Mesenteric fat pad (tissue), 1 donor: ENCODE measurements around the gene SUN1. TPM values are rescaled to one million over a fixed set of nuclear protein-coding genes. Genes with fewer than 3 reads are reported as not detected.
"Not testable (repeated sequence)": the region's sequence is repeated elsewhere in the genome, so short reads cannot be mapped to it uniquely, and the experiment has no call there.

Experiments used
- DNase-seq: peaks from one replicate; pipeline ENCODE4 v3.0.0-alpha.2; 2020; ENCODE audit warnings: low spot score
- total RNA-seq: library from RNA; stranded (reverse); fragmentation: NEBNext Ultra II Directional; extraction: Animal tissue kit (Norgen Biotek cat#: 25700); gene quantifications from one replicate; pipeline ENCODE4 v1.2.1, GENCODE V29; 2021
- donor health status: DM: yes; HTN: yes; CAD: no.

SUN1 gene
- total RNA-seq, 1 donor from 2014 or later = 144 TPM

GRCh38 chr7:832968-833424 is 720 bp downstream of the SUN1 start:
- DNase-seq = no peak

DNA sequence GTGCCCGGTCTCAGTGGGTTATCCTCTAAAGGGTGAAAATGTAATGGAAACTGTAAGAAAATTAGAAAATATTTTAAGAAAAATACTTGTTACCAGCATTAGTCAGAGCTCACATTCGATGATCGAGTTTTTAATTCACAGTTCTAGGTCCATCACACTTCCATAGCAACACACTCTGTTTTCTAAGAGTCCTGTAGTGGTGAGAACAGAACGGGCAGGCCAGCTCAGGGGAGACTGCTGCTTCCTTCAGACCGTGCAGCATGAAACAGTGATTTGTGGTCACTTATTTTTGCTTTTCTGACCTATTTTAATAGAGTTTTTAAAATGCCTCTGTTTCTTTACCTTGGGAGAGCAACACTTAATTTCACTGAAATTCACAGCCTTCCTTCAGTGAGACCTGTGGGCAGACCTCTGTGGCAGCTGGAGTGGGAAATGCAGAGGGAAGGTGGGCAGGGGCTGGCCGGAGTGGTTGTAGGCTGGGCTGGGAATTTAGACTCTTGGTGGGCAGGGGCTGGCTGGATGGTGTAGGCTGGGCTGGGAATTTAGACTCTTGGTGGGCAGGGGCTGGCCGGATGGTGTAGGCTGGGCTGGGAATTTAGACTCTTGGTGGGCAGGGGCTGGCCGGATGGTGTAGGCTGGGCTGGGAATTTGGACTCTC is 1.5 kb downstream of the SUN1 start:
- DNase-seq = no peak

GRCh38 chr7:834277-834676 is 2.0 kb downstream of the SUN1 start:
- no peak for DNase-seq

DNA sequence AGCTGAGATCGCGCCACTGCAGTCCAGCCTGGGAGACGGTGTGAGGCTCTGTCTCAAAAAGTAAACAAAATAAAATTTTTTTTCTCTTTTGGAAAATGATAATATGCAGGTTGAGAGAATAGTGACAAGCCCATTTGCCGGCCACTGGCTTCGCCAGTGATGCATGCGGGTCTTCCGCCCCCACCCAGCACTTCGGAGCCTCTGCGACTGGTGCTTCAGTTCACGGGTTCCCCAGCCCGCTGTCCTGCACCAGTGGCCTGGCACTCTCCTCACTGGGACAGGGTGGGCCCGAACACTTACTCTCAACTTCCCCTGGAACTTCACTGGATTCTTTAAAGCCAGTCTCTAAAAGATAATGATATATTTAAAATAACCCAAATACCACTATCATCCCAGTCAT is 2.7 kb downstream of the SUN1 start:
- no peak for DNase-seq

DNA sequence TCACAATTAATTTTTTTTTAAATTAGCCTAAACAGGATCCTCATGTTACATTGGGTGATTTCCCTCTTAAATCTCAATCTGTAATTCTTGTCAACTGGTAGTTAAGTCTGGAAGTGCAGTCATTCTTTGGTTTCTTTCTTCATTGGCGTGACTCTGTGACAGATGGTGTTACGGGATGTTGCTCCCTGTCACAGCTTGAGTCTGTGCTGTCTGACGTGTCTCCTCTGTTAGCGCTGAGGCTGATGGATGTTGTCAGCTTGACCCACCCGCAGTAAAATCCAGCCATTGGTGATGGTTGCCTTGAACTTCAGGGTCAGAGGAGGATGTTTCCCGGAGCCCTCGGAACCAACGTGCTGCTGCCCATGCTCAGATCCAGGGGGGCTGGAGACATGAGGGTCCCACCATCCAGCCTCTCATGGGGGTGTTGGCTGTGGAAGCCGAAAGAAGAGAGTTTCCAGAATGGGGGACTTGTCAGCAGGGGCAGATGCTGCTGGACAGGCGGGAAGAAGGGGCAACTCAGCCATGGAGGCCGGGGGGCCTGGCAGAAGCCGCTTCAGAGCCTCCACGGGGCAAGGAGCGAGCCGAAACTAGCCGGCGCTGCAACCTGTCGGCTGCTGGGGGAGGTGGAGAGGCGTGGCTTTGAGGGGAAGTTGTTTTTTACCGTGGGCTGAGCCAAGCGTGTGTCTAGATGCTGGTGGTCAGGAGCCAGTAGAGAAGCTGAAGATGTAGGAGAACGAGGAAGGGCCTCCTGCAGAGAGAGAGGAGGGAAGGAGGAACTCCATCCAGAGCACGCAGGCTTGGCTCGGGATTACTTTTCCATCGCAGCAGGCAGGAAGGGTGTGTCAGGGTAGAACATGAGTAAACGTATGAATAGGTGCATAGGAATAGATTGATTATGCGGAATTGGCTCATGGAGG is 3.5 kb downstream of the SUN1 start:
- no peak for DNase-seq

- DNase-seq = no peak
Observed at GRCh38 chr7:836429-836828, 4.2 kb downstream of the SUN1 start.

DNA sequence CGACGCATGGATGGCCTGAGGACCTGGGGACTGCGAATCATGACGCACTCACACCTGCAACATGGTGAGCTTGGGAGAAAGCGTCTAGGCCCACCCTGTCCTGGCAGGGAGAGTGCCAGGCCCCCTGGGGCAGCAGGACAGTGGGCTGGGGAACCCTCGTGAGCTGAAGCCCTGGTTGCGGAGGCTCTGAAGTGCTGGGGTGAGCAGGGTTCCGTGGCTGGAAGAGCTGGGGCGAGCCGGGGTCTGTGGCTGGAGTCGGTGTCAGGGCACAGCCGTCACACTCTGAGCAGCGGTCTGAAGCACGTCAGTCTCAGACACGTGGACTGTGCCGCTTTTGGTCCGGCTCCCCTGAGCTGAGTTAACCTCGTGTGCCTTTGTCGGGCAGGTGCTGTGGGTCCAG is 4.7 kb downstream of the SUN1 start:
- DNase-seq = no peak

DNA sequence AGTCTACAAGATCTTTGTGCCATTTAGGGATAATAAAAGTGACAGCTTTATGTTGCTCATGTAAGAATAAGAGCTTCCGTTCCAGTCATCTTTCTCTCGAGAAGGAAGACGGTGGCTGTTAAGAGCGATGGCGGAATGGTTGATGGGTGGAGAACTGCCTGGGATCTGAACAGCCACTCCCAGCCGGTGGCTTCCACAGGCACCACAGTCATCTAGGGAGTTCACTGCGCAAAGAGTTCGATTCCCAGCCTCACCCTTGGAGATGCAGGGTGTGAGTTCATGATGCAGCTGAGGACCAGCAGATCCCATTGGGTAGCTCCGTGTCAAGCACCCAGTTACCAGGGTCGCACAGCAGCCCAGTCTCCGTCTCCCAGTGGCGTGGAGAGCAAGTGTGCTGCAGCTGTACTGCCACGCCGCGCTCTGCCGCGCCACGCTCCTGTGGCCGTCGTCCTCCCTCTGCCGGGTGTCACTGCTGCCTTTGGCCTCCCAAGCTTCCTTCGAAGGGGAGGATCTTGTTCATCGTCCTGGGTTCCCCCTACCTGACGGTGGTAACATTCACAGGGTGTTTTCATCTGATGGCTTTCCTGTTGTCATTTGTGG is 7.8 kb downstream of the SUN1 start:
- no peak for DNase-seq

DNA sequence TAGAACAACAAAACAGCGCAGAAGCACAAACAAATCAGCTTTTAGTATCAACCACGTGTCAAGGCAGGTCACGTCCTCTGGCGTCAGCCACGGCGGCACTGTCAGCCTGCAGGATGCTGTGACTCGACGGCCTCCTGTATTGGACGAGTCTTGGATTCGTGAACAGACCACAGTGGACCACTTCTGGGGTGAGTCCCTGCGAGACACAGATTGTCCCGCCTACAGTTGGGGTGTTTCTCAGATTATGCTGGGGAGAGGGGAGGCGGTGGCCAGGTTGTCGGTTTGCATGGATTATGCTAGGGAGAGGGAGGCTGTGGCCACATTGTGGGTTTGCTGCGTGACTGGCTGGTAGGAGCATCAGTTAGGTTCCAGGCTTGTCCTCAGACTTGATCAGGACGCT is 9.7 kb downstream of the SUN1 start:
- no peak for DNase-seq

DNA sequence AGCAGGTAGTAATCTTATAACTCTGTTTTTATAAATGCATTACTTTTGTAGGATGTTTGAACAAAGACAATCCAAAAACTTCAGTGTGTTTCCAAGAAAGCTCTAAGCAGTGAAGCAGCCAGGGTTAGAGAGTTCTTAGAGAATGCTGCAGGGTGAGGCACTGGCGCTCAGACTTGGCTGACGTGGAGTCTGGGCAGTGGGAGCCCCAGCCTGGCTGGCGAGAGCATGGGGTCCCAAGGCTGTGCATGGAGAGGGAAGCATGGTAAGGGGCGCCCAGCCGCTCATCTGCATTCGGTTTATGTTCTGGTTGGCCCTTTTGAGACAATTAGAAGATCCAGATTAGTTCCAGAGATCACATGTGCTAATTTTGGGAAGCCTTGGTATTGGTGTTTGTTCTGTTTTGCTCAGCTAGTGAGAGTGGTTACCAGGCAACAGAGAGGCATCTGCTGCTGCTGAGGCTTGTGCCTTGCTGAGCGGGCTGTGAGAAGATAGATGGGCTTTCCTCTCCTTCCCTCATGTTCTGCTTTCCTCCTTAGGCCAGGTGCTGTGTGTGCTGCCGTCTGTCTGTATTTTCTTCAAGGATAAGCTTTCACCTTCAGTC is 10.3 kb downstream of the SUN1 start:
- no peak for DNase-seq

DNA sequence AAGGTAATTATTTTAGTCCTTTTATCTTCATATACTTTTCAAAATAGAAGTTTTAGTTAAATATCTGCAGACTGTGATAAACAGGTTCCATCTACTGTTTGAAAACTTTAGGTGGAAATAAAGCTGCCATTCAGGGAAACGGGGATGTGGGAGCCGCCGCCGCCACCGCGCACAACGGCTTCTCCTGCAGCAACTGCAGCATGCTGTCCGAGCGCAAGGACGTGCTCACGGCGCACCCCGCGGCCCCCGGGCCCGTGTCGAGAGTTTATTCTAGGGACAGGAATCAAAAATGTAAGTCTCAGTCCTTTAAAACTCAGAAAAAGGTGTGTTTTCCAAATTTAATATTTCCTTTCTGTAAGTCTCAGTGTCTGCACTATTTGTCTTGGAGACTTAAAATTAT is 11.0 kb downstream of the SUN1 start:
- no peak for DNase-seq

DNA sequence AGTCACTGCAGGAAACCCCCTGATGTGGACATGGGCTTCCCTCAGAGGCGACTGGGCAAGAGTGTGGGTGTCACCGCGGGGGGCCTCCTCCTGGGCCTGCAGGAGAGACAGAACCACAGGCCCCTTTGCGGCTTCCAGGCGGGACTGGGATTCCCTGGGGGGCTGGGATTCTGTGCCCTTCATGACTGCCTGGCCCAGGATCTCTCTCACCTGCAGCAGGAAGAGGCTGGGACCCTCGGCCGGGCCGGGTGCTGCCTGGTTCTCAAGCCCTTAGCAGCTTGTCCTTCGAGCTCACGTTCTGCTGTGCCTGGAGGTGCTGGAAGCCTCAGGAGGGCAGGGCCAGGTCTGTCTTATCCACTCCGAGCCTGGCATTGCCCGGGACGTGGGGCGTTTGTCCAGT is 11.8 kb downstream of the SUN1 start:
- no peak for DNase-seq

GRCh38 chr7:844514-844913 is 12.2 kb downstream of the SUN1 start:
- DNase-seq = no peak

DNA sequence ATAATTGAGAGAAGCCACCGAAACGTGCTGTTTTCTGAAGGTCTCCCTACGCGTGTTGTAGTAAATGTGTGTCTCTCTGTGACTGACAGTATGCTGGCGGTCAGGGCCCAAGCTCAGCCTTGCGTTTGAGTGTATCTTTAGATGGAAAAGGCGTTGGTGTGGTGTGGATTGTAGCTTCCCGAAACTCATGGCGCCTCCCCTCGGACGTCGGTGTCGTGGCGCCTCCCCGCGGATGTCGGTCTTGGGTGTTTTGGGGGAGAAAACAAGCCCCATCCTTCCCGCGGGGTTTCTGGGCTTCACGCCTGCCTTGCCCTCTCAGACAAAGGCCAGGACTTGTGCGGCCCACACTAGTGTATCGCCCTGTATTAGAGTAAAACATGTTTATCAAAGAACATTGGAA is 12.8 kb downstream of the SUN1 start:
- DNase-seq = no peak

GRCh38 chr7:845731-846130 is 13.5 kb downstream of the SUN1 start:
- no peak for DNase-seq

DNA sequence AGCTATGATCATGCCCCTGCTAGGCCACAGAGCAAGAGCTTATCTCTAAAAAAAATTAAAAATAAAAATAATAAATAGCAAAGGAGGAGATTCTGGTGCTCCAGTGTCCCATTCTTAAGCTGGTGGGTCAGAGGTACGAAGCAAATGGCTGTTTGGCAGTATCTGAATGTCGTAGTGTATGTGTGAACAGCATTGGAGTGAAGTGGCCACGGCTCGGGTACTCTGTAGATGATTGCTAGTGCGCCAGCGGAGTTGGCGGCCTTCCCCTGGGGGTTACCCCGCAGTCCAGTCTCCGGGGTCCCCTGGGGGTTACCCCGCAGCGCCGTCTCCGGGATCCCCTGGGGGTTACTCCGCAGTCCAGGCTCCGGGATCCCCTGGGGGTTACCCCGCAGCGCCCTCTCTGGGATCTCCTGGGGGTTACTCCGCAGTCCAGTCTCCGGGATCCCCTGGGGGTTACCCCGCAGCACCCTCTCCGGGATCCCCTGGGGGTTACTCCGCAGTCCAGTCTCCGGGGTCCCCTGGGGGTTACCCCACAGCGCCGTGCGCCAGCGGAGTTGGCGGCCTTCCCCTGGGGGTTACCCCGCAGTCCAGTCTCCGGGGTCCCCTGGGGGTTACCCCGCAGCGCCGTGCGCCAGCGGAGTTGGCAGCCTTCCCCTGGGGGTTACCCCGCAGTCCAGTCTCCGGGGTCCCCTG is 14.8 kb downstream of the SUN1 start:
- DNase-seq = not testable (repeated sequence)

- not testable (repeated sequence) for DNase-seq
Observed at GRCh38 chr7:847728-848127, 15.5 kb downstream of the SUN1 start.

- DNase-seq = no peak
Observed at GRCh38 chr7:849145-849544, 16.9 kb downstream of the SUN1 start.

DNA sequence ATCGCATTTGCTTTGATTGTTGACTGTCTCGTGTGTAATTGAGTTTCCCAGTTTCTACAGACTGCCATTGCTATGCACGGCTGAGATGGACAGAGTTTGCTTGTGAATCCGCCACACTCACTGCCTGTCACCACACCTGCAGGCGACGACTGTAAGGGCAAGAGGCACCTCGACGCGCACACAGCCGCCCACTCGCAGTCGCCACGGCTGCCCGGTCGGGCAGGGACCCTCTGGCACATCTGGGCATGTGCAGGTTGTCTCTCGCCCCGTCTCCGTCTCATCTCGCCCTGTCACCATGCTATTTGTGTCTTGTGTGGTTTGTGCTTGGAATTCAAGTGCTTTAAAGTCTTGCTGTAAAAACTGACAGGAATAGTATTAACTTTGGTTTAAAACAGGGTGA is 17.5 kb downstream of the SUN1 start:
- DNase-seq = no peak

DNA sequence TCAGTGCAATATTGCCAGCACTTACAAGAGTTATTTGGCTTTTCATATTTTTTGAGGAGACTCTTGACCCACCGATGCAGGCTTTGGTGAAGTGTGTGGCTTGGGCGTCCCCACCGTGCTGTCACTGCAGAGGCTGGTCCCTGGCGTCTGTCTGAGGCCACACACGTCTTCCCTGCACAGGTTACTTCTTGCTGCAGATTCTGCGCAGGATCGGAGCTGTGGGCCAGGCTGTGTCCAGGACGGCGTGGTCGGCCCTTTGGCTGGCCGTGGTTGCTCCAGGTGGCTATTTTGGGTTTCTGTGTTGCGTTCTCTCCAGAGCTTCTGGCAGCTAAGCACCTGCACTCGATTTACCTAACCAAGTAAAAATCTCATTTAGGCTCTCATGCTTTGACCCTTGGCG is 18.9 kb downstream of the SUN1 start:
- no peak for DNase-seq
